Tibial nerve (tissue), 4 donors: ENCODE measurements around the gene SLC38A5. TPM values are rescaled to one million over a fixed set of nuclear protein-coding genes. Genes with fewer than 3 reads are reported as not detected.
A peak's percentile ranks its signal among the peaks of the same experiment; 100 is the strongest.

ENCODE experiments used
- DNase-seq, 2 donors: peaks; one replicate each; pipeline ENCODE4 v3.0.0-alpha.2; 2019; ENCODE audit warnings: low spot score in 2 of 2
- H3K27ac ChIP-seq, 4 donors: fragments of 200-600 bp; sonication (generic) in 3 of 4; one replicate each; pipeline ENCODE4 v1.5.1; 2017 to 2019; ENCODE audit warnings: mild to moderate bottlenecking in 1 of 4
- H3K27me3 ChIP-seq, 2 donors: fragments of 200-600 bp; sonication (generic) in 1 of 2; one replicate each; pipeline versions ENCODE4 v1.5.1 to v1.6.0; 2017 to 2019
- H3K36me3 ChIP-seq, 3 donors: fragments of 200-600 bp; sonication (generic); one replicate each; pipeline ENCODE4 v1.5.1; 2018 to 2019
- H3K4me1 ChIP-seq, 4 donors: fragments of 200-600 bp; sonication (generic) in 3 of 4; one replicate each; pipeline ENCODE4 v1.5.1; 2017 to 2019
- H3K4me3 ChIP-seq, 4 donors: fragments of 200-600 bp; sonication (generic) in 3 of 4; one replicate each; pipeline ENCODE4 v1.5.1; 2017 to 2019; ENCODE audit warnings: mild to moderate bottlenecking in 1 of 4, moderate library complexity in 1 of 4
- H3K9me3 ChIP-seq, 4 donors: fragments of 200-600 bp; sonication (generic) in 3 of 4; one replicate each; pipeline ENCODE4 v1.5.1; 2017 to 2019
- EP300 ChIP-seq, 2 donors: sonication (generic); formaldehyde crosslinking; IDR thresholded peaks; one replicate each; pipeline ENCODE4 v1.6.1; 2017; ENCODE audit warnings: antibody characterized with exemption in 2 of 2, mild to moderate bottlenecking in 1 of 2
- POLR2A ChIP-seq, 2 donors: fragments of 450-650 bp; IDR thresholded peaks; one replicate each; pipeline ENCODE4 v1.6.1; 2017; ENCODE audit warnings: antibody characterized with exemption in 2 of 2, mild to moderate bottlenecking in 2 of 2, moderate library complexity in 2 of 2
- WGBS, 2 donors: methylation state at CpG; one replicate each; pipeline ENCODE4 v1.1.5; 2018; 5-methylcytosine and 5-hydroxymethylcytosine counted together
- total RNA-seq, 4 donors: library from RNA; depleted of rRNA; stranded (reverse); fragments of >200 nt; gene quantifications; one replicate each; pipeline ENCODE4 v1.1.0, GENCODE V29; 2016
- TF ChIP-seq, protein P1 (sequence below), 5 experiments: fragments of 200-600 bp in 3 of 5; fragments of 450-650 bp in 2 of 5; sonication (generic) in 3 of 5; IDR thresholded peaks; one replicate each; pipeline ENCODE4 v1.5.1; 2016 to 2019; ENCODE audit warnings: antibody characterized with exemption in 5 of 5, mild to moderate bottlenecking in 3 of 5, moderate library complexity in 2 of 5

SLC38A5 gene
- total RNA-seq, 4 donors from 2014 or later: 2.4 to 21.9 (median 4.5) TPM

- Histone ChIP-seq H3K4me1 (peaks cover 0 to 24% (median 0%) of the 10 kb centered on the region in 4 donors), H3K4me3 (no peak overlapping the region), H3K9me3 (no peaks in the 10 kb centered on the region), H3K27ac (no peak overlapping the region), H3K27me3 (no peaks in the 10 kb centered on the region), H3K36me3 (peaks cover 0 to 54% (median 0%) of the 10 kb centered on the region in 3 donors)
- TF ChIP-seq POLR2A (IDR thresholded peaks at IDR 0.05) (no peak), EP300 (IDR thresholded peaks at IDR 0.05) (no peak)
- TF ChIP-seq, protein P1, sequence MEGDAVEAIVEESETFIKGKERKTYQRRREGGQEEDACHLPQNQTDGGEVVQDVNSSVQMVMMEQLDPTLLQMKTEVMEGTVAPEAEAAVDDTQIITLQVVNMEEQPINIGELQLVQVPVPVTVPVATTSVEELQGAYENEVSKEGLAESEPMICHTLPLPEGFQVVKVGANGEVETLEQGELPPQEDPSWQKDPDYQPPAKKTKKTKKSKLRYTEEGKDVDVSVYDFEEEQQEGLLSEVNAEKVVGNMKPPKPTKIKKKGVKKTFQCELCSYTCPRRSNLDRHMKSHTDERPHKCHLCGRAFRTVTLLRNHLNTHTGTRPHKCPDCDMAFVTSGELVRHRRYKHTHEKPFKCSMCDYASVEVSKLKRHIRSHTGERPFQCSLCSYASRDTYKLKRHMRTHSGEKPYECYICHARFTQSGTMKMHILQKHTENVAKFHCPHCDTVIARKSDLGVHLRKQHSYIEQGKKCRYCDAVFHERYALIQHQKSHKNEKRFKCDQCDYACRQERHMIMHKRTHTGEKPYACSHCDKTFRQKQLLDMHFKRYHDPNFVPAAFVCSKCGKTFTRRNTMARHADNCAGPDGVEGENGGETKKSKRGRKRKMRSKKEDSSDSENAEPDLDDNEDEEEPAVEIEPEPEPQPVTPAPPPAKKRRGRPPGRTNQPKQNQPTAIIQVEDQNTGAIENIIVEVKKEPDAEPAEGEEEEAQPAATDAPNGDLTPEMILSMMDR (IDR thresholded peaks at IDR 0.05): no peak
- no peak for DNase-seq
- WGBS, 2 donors: 69 to 90% methylated on average over 2 to 5 of the region's 5 CpGs
Observed at GRCh38 chrX:48478806-48479205, 8.7 kb upstream of the SLC38A5 start.

DNA sequence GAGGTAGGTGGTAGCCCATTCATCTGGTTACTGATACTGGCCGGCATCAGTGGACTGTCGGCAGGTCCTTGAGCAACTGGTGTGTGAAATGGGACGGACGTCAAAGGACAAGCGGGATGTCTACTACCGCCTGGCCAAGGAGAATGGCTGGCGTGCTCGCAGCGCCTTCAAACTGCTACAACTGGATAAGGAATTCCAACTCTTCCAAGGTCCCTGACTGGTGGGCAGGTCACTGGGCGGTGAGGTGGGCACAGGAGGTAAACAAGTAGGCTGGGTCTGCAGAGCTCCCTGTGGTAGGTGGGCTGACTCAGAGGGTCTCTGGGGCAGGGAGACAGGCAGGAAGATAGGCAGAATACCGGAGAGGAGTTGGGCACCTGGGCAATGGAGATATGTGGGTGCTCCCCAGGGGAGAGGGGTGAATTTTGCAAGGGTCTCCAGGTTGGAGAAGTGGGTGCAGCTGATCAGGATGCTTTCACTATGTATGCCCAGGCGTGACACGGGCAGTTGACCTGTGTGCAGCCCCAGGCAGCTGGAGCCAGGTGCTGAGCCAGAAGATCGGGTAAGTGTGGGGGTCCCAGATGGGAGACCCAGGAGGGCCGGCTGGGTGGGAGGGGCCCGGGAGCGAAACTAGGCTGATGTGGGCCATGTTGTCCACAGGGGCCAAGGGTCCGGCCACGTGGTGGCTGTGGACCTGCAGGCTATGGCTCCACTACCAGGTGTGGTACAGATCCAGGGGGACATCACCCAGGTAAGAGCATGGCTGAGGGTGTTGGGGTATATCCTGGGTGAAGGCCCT is 8.1 kb upstream of the SLC38A5 start:
- TF ChIP-seq EP300 (IDR thresholded peaks at IDR 0.05) (no peak), POLR2A (IDR thresholded peaks at IDR 0.05) (no peak)
- TF ChIP-seq, protein P1 (IDR thresholded peaks at IDR 0.05): no peak
- 89 to 92% methylated on average over 18 to 19 of the region's 19 CpGs for WGBS, 2 donors
- no peak for DNase-seq
- Histone ChIP-seq H3K4me3 (no peak overlapping the region), H3K36me3 (peaks cover 0 to 48% (median 0%) of the 10 kb centered on the region in 3 donors), H3K27me3 (no peaks in the 10 kb centered on the region), H3K9me3 (no peaks in the 10 kb centered on the region), H3K4me1 (peaks cover 0 to 24% (median 0%) of the 10 kb centered on the region in 4 donors), H3K27ac (no peak overlapping the region)

GRCh38 chrX:48476919-48477318 is 6.9 kb upstream of the SLC38A5 start:
- peak overlapping the region in 3 of 4 donors; percentile 62 to 91 (median 90) for H3K27ac ChIP-seq
- no peaks in the 10 kb centered on the region for H3K27me3 ChIP-seq
- peaks cover 0 to 35% (median 0%) of the 10 kb centered on the region in 3 donors for H3K36me3 ChIP-seq
- peaks cover 0 to 24% (median 0%) of the 10 kb centered on the region in 4 donors for H3K4me1 ChIP-seq
- no peak for DNase-seq
- TF ChIP-seq, protein P1 (IDR thresholded peaks at IDR 0.05): no peak
- TF ChIP-seq POLR2A (IDR thresholded peaks at IDR 0.05) (no peak), EP300 (IDR thresholded peaks at IDR 0.05) (no peak)
- H3K4me3 ChIP-seq: peak overlapping the region; percentile 42 to 84 (median 70)
- WGBS, 2 donors: 54 to 70% methylated on average over 4 of the region's 4 CpGs
- no peaks in the 10 kb centered on the region for H3K9me3 ChIP-seq

GRCh38 chrX:48475774-48476577 is 5.9 kb upstream of the SLC38A5 start, which contains the start of gene FTSJ1:
TSS of gene FTSJ1 (plus strand) at chrX:48476199. CDS start at chrX:48478048, 1,849 bp downstream.
- Histone ChIP-seq H3K9me3 (no peaks in the 10 kb centered on the region), H3K36me3 (peaks cover 0 to 26% (median 0%) of the 10 kb centered on the region in 3 donors), H3K4me3 (peak within 1 kb of the TSS; percentile 42 to 84 (median 70)), H3K27me3 (no peaks in the 10 kb centered on the region), H3K4me1 (peaks cover 0 to 24% (median 0%) of the 10 kb centered on the region in 4 donors), H3K27ac (peak within 1 kb of the TSS; percentile 62 to 91 (median 86))
- DNase-seq: peak; percentile 70 to 86
- TF ChIP-seq, protein P1 (IDR thresholded peaks at IDR 0.05): peak in 1 of 5 experiments; percentile 16
- TF ChIP-seq POLR2A (IDR thresholded peaks at IDR 0.05) (peak; percentile 25 to 33), EP300 (IDR thresholded peaks at IDR 0.05) (peak; percentile 32 to 85)
- WGBS, 2 donors: 0 to 39% methylated on average over 38 to 75 of the region's 75 CpGs
